Spleen (tissue), 7 donors: ENCODE results near the gene DPYSL3.

ENCODE experiments used
- POLR2A ChIP-seq, 3 donors: fragments of 450-650 bp; IDR thresholded peaks; one replicate each; pipeline ENCODE4 v1.5.1; 2017; ENCODE audit warnings: antibody characterized with exemption in 3 of 3, mild to moderate bottlenecking in 1 of 3
- TF ChIP-seq, protein P1 (sequence below), 11 experiments: fragments of 200-600 bp in 7 of 11; fragments of 450-650 bp in 4 of 11; sonication (generic) in 4 of 11; IDR thresholded peaks in 8 of 11; conservative IDR thresholded peaks in 3 of 11; 1 replicate in 7 of 11; 2 replicates in 4 of 11; pipeline versions ENCODE4 v1.4.0 to v1.8.0; 2016 to 2021; ENCODE audit warnings: antibody characterized with exemption in 11 of 11, inconsistent platforms in 4 of 11, mild to moderate bottlenecking in 1 of 11
- donor health status: DM: no; HTN: no; CAD: no; lungs with moderate emphysema.
- donor health status: DM: no; HTN: no; CAD: no.
- donor health status: DM: no; HTN: no; CAD: no.

GRCh38 chr5:147403651-147404640, 105.9 kb downstream of the DPYSL3 start:
- TF ChIP-seq, protein P1, sequence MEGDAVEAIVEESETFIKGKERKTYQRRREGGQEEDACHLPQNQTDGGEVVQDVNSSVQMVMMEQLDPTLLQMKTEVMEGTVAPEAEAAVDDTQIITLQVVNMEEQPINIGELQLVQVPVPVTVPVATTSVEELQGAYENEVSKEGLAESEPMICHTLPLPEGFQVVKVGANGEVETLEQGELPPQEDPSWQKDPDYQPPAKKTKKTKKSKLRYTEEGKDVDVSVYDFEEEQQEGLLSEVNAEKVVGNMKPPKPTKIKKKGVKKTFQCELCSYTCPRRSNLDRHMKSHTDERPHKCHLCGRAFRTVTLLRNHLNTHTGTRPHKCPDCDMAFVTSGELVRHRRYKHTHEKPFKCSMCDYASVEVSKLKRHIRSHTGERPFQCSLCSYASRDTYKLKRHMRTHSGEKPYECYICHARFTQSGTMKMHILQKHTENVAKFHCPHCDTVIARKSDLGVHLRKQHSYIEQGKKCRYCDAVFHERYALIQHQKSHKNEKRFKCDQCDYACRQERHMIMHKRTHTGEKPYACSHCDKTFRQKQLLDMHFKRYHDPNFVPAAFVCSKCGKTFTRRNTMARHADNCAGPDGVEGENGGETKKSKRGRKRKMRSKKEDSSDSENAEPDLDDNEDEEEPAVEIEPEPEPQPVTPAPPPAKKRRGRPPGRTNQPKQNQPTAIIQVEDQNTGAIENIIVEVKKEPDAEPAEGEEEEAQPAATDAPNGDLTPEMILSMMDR (IDR thresholded peaks at IDR 0.05 in 8 of 11, conservative IDR thresholded peaks at IDR 0.05 in 3 of 11) = no peak
- no peak for TF ChIP-seq POLR2A (IDR thresholded peaks at IDR 0.05)
